Hepatocyte (in vitro differentiated cells): Measurements from ENCODE around the gene IFFO2.

Source experiments
- EZH2 ChIP-seq: fragments of 200-600 bp; sonication (generic); IDR thresholded peaks from 2 replicates; pipeline ENCODE4 v1.6.1; 2016; ENCODE audit warnings: antibody characterized with exemption, mild to moderate bottlenecking, borderline replicate concordance
- EZH2phosphoT487 ChIP-seq: fragments of 200-600 bp; sonication (generic); IDR thresholded peaks from one replicate; pipeline ENCODE4 v1.6.1; 2018; ENCODE audit warnings: antibody characterized with exemption, mild to moderate bottlenecking, low read depth, moderate library complexity; ENCODE audit not compliant: unreplicated experiment, severe bottlenecking
- TF ChIP-seq, protein P1 (sequence below): fragments of 200-600 bp; sonication (generic); IDR thresholded peaks from 2 replicates; pipeline ENCODE4 v1.5.1; 2016; ENCODE audit warnings: antibody characterized with exemption, mild to moderate bottlenecking; ENCODE audit not compliant: poor library complexity

GRCh38 chr1:18948048-18948912 lies 8.2 kb downstream of the IFFO2 start:
- TF ChIP-seq, protein P1, sequence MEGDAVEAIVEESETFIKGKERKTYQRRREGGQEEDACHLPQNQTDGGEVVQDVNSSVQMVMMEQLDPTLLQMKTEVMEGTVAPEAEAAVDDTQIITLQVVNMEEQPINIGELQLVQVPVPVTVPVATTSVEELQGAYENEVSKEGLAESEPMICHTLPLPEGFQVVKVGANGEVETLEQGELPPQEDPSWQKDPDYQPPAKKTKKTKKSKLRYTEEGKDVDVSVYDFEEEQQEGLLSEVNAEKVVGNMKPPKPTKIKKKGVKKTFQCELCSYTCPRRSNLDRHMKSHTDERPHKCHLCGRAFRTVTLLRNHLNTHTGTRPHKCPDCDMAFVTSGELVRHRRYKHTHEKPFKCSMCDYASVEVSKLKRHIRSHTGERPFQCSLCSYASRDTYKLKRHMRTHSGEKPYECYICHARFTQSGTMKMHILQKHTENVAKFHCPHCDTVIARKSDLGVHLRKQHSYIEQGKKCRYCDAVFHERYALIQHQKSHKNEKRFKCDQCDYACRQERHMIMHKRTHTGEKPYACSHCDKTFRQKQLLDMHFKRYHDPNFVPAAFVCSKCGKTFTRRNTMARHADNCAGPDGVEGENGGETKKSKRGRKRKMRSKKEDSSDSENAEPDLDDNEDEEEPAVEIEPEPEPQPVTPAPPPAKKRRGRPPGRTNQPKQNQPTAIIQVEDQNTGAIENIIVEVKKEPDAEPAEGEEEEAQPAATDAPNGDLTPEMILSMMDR: no peak
- TF ChIP-seq EZH2 (no peak), EZH2phosphoT487 (no peak)
